Inflammatory macrophage treated with lipopolysaccharide for 1 hour (primary cell): Measurements from ENCODE around the gene IFITM10.
A peak's percentile ranks its signal among the peaks of the same experiment; 100 is the strongest.

Experiments used
- DNase-seq, 2 donors: peaks; one replicate each; pipeline ENCODE4 v3.0.0-alpha.2; 2020 to 2022

The IFITM10 gene

DNA sequence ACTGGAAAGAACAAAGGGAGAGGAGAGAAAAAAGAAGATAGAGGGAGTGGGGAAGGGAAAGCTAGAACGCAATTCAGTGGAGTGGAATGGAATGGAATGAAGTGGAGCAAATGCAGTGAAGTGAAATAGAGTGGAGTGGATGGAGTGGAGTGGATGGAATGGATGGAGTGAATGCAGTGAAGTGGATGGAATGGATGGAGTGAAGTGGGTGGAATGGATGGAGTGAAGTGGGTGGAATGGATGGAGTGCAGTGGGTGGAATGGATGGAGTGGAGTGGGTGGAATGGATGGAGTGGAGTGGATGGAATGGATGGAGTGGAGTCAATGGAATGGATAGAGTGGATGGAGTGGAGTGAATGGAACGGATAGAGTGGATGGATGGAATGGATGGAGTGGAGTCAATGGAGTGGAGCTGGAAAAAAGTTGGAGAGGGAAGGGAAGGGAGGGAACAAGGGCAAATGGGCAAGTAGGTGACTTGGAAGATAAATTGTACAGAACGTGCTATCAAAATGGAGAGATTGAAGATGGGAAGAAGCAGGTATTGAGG is 13.9 kb downstream of the IFITM10 start:
- no peak for DNase-seq

DNA sequence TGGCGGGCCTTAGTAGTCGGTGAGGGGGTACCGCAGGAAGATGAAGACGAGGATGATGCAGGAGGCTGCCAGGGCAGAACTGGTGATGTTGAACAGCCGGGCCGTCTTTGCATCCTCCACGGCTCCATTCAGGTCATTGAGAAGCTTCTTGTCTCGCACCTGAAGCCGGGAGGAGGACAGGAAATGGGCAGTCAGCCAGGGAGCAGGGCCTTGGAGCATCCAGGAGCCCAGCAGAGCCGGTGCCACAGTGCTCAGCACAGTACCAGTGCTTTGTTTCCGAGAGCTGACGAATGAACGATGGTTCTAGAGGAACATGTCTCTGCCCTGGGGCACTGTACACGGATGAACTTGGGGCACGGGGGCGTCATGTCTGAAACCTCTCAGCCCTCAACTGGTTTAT is 15.1 kb downstream of the IFITM10 start:
- DNase-seq, result no peak

DNA sequence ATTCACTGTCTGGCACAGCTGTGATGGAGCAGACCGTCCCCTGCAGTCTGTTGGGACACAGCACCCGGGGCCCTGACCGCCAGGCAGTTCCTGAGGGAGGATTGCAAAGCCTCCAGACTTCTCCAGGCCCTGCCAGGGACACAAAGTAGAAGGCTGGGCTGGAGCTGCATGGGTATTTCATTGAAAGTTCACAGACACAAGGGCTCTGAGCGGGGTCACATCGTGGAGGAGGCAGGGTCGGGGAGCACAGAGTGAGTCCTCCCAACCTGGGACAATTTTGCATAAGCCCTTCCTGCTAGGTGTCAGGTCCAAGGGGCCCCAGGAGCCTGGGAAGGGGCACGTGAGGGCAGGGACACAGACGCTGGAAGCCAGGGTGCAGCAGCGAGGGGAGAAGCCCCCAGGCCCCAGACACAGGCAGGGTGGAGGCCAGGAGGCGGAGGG is 15.7 kb downstream of the IFITM10 start:
- DNase-seq, result no peak

DNA sequence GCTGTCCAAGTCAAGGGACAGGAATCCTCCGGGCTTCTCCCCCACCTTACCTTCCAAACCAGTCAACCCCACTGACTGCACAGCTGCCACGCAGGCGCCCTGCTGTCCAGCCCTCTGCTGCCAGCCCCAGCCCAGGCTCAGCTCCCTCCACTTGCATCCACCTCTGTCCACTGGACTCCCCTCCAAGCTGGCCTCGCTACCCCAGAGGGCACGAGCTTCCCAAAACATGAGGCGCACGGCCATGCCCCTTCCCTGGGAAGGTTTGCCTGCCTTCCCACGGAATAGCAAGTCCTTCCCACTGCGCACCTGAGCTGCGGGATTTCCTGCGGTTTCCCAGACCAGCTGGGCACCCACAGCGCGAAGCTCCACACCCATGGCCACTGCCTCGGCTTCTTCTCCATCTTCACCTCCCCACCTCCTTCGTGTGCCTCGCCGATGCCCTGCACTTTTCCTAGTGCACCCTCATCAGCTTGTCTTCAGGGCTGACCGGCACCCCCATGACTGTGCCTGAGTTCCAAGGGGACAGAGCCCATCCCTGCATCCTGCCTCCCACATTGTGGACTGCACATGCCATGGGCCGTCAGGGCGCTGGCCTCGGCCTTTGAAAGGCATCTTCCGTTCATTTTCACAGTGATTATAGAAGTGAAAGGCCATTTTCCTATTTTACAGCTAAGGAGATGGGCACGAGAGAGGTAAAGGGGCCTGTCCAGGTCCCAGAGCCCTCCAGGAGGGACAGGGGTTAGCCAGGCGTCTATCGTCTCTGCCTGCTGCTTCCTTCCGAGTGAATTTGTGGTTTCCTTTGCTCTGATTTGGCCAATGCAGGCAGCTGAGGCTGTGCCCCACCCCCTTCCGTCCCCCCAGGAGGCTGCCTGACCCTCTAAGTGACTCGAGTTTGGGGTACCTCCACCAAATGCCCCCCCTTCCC is 16.4 kb downstream of the IFITM10 start:
- DNase-seq, result no peak

DNA sequence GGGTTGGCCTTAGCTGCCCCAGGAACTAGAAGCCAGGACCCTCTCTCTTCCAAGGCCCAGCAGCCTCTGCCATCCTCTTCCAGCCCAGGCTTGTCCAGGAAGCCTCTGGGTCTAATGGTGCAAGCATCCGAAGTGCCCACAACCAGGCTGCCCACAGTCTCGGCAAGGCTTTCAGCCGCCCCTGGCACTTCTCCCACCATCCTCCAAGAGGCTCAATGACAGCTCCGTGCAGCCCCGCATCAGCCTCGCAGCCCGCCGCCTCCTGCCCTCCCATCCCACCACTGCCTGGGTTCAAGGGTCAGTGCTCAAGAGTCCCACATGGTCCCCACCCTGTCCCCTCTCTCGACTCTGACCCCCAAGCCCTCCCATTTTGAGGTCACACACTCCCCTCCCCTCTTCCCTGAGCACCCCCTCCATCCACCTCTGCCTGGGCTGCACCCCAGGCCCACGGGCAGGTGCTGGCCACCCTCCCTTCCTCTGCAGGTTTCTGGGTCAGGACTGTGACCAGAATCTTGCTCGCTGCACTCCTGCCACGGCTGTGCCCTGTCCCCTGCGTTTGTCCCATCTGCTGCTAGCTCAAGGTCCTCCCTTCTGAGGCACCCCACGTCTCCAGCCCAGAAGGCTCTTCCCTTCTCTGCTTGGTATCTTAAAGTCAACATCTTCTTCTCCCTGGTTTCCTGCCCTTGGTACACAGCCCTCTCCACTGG is 17.2 kb downstream of the IFITM10 start:
- no peak for DNase-seq

DNA sequence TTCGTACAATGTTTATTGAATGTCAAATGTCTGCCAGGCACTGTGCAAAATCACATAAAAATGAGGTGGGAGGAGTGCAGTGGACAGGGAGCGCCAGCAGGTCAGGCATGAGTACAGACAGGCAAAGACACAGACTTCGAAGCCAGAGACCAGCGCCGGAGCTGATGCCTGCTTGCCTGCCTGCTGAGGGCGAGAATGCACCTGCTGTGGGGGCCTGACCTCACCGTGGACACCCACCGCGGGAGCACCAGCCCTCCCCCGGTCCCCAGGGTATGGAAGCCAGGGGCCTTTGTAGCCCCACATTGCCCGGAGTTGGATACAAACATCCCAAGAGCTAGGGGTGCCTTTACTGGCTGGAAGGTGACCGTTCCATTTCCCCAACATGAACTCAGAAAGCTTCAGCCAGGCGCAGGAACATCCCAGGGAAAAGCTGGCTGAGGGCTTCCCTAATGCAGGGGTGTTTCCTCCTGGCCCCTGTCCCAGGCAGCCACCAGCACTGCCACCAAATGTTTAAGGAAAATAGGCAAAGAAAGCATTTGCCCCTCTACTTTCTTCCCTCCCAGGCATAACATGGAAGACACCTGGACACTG is 17.9 kb downstream of the IFITM10 start:
- DNase-seq, result no peak

DNA sequence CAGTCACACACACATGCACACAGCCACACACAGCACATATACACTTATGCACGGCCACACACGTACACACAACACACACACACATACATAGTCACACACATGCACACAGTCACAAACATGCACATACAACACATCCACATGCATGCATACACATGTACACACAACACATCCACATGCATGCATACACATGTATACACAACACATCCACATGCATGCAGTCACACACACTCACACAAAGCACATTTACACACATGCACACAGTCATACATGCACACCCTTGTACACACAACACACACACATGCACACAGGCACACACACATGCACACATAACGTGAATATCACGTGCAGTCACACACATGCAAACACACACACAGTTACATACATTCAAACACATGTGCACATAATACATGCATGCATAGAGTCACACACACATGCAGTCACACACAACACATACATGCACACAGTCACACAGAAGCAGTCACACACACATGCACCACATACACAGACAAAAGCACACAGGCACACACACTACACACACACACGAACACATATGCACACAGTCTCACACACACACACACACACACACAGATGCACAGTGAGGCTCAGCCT is 18.8 kb downstream of the IFITM10 start:
- no peak for DNase-seq

DNA sequence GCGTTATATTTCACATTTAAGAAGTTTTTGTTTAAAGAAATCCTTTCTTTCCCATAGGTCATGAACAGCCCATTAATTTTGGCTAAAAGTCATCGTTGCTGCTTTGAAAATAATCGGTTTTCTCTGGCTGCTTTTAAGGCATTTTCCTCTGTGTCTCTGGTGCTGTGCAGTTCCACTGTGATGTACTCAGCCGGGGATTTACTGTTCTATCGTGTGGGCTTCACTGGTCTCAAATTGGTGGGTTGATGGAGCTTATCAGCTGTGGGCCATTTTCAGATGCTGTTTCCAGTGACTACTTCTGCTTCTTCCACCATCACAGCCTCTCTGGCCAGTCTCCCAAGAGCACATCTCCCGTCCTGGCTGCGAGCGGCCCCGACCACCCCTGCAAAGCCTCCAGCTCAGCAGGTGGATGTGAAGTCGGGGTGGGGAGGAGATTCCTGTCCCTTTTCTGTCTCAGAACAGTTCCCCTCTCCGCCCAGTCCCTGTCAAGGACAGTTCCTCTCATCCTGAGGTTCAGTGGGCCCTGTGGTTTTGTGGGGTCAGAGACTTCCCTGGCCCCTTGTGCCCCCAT is 20.3 kb downstream of the IFITM10 start:
- no peak for DNase-seq

DNA sequence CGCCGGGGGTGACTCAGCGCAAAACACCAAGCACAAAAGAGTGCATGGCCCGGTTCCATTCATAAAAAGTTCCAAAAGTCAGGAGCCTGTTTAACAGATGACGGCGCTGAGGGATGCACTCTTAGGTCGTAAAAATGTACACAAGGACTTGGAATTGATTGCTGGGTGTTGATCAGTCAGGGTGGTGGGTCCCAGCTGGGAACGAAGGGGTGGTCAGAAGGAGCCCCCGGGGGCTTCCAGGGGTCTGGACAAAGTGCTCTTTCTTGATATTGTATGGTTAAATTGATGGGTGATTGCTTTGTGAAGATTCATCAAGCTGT is 20.7 kb downstream of the IFITM10 start:
- no peak for DNase-seq

DNA sequence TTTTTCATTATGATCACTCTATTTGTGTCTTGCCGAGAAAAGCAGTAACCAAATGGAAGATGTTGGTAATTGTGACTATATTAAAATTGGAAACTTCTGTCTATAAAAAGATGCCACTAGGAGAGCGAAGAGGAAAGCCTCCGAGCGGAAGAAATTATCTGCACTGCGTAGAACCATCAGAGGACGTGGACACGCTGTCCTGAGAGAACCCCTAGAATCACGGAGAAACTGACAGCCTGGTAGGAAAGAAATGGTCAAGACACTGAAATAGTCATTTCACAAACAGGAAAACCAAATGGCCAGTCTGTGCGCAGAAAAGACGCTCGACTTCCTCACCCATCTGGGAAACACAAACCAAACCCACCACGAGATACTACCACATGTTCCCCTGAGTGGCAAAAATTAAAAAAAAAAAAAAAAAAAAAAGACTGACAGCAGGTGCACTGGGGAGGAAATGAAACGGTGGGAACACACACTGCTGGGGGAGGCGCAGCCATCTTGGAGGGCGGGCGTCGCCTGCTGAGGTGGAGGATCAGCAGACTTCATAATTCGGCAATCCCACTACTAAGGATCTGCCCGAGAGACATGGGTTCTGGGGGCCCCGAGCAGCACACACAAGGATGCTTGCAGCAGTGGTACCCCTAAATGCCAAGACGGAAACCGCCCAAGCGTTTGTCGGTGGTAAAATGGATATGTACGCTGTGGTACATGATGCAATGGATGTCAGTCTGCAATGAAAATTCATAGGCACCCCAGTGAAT is 21.3 kb downstream of the IFITM10 start:
- DNase-seq, result no peak

DNA sequence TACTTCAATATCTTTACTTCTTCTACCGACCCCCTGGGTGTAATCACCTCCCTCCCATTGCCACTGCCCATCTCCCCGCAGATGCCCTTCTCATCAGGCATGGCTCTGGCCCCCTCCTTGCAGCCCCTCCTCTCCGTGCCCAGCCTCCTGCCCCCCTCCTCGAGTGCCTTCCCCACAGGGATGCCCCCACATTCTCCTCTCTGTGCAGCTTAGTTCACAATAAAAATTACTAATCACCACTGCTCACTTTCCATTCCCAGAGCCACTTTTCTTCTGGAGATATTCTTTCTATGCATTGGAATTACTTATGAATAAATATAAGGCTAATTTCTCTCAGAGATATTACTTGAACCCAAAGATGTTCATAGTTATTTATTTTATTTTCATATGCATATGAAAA is 22.1 kb downstream of the IFITM10 start:
- no peak for DNase-seq

DNA sequence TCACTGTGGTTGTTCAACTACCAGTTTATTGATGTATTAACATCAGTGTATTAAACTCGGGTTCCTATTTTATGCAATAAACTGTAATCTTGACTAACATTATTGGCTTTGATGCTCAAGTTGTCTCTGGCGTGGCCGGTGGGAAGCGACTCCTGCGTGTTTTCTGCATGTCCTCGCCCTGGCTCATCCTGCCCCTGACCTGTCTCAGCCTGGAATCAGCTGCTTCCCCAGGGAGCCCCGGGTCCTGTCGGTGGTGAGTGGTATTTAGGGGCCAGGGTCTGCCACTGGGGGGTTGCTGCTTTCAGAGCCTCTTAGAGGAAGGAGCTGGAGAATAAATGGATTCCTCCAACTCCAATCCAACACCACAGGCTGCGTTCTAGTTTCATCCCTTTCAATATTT is 22.5 kb downstream of the IFITM10 start:
- no peak for DNase-seq

DNA sequence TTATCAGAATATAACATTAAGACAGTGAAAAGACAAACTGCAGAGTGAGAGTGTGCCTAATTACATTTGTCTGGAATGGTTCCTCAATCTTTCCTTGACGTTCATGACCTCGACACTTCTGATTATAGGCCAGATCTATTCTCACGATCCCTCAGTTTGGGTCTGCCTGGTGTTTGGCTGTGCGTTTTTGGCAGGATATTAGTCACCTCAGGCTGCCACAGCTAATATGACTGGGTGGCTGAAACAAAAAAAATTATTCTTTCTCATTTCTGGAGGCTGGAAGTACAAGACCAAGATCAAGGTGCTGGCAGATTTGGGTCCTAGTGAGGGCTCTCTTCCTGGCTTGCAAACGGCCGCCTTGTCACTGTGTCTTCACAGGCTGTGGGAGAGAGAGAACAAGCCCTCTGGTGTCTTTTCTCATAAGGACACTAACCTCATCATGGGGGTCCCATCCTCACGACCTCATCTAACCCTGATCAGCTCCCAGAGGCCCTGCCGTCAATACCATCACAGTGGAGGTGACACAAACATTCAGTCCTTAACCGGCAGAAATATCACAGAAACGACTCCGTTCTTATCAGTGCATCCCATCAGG is 23.2 kb downstream of the IFITM10 start:
- DNase-seq, result no peak

DNA sequence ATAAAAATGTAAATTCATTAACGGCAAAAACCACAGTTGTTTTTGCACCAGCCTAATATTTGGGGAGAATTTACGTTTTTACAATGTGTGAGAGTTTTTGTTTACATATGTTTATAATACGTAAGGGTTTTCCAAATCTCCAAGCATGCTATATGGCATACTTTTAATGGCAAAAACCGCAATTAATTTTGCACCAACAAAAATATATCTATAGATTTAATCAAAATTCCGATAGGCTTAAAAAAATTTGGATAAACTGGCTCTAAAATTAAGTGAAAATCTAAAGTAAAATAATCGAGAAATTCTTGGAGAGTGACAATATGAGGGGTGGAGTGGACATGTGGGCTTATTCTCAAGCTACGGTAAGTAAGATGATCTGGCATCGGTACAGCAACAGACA is 30.6 kb downstream of the IFITM10 start:
- DNase-seq, result no peak

DNA sequence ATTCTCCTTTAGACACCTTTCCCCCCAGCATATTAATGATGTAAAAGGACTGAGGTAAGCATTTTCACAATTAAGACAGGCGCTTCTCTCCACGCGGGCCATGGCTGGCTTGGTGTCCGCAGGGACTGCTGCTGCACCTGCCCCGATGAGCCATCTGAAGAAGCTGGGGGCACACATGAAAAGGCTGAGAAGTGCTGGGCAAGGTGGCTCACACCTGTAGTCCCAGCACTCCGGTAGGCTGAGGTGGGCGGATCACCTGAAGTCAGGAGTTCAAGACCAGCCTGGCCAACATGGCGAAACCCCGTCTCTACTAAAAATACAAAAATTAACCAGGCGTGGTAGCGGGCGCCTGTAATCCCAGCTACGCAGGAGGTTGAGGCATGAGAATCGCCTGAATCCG is 32.1 kb downstream of the IFITM10 start:
- DNase-seq, result no peak

DNA sequence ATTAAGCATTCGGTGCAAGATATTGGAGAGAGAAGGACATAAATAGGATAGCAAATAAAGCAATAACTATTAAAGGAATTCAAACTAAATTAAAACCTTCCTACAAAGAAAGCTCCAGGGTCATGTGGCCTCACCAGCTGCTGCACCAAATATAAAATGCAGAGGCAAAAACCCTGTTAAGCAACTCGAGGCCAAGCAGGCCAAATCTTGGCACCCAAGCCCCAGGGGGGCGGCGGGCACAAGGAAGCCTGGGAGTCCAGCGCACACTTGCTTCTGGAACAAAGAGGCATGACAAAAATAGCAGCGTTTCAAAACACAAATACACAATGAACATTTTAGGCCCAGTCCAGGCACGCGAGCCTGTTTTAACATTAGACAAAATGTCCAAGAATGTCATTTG is 32.6 kb downstream of the IFITM10 start:
- no peak for DNase-seq

DNA sequence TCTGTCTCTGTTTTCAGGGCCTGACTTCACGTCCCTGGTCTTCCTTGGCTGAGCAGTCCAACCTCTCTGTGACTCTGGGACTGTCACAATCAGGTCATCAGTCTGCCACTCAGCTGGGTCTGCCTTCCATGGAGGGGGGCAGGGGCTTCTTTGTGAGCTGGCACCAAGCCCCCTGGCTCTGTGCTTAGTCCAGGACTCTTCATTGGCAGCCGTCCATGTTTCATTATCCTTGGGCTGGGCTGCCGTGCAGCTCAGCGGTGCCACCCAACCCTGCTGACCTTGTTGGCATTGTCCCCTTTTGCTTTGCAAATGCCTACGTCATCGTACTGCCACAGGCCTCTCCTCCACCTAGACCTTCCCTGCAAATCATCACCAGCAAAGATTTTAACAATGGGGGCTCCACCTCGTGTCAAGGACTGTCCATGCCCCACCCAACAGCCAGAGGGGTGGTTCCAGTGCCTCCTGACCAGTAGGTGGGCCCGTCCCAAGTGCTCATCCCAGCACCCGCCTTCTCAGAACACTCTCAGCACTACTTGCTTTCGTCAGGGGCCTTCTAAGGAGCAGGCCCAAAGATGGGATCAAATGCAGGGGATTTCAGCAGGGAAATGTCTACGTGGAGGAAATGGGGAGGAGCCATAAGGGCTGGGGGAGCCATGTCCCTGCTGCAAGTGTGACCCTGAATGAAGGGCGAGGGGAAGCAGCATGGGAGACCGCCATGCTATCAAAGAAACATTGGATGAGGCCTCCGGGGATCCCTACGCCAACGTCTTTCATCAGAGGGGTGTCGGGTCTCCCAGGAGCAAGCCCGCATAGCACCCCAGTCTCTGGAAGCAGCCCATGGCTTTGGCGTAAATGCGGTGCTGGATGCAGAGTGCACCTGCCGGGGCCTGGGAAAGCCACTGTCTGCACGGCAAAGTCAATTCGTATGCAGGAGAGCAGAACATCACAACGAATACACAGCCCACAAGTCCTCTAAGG is 35.2 kb downstream of the IFITM10 start:
- no peak for DNase-seq

DNA sequence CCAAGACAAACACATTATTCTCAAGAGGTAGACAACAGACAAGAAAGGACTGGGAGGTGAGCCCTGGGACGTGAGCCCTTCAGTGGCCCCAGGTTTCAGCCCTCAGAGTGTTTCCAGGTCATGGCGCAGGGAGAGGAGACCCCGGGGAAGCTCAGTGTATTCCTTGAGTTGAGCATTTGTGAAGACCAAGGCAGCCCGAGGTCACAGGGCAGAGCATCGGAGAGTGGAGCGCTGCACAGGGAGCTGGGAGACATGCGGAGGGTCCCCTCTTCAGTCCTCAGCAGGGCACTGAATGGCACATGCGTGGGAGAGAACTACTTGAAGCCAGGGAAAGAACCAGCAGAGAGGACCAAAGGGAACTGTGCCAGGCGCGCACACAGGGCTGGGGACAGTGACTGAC is 41.7 kb downstream of the IFITM10 start:
- DNase-seq, result no peak

DNA sequence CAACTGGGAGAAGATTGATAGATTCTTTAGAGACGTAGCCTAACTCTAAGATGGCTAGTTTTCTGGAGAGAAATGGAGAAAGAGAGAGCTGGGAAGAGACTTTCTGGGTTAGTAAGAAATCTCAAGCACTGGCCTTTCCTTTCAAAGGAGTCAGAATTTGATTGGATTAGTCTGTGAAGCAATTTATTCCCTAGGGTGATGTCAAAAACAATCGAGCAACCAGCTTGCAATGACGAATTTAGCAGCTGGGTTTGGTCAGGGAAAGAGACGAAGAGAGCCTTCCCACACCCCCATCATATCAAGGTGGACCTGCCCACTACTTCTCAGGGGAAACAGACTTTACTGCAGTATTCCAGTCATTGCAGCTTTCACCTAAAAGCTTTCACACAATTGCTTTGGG is 42.6 kb downstream of the IFITM10 start:
- no peak for DNase-seq

DNA sequence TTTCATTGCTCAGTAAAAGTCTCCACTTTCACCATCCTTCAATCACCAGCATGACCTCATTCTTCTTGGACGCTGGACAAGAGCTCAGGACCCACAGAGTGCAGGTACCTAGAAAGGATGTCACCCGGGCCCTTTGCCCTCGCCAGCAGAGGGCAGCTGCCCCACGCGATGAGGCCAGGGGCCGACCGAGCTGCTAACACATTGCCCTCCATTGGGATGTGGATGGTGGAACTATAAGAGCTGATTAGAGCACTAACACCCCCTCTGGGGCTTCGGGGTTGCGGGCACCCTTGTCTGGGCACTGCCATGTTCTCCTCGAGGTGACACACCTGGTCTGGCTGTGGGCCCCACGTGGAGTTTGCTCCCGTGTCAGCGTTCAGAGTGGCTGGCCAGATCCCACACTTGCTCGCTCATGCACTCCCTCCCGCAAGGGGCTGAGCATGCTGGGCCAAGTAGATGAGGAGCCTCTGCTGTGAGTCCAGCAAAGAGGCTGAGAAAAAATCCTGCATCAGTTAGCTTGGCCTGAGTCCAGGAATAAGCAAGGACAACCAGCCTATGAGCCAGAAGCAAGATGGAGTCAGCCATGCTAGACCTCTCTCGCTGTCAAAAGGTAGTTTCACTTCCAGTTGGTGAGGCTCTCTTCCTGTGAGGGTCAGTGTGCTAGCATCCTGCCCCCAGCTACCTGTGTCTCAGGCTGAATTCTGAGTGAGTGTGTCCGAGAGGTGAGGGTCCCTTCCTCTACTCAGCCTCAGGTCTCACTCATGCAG is 43.6 kb downstream of the IFITM10 start:
- peak; percentile 9 to 36 for DNase-seq
